IMR-90 (cell line): Measurements from ENCODE around the gene DSCAML1. TPM values are rescaled to one million over a fixed set of nuclear protein-coding genes. Genes with fewer than 3 reads are reported as not detected.

Source experiments
- ATAC-seq: fragments of 200-7000 bp; cut with Tn5 transposase; 2 replicates; pipeline ENCODE4 v1.9.1; 2020; ENCODE audit warnings: low read depth, mild to moderate bottlenecking, moderate library complexity
- BruUV-seq: library from RNA; stranded (reverse); fragments of 400-500 nt; replicated peaks from 2 replicates; lab custom pipeline; 2021; lab: Mats Ljungman, UMichigan
- CTCF ChIA-PET: fragments of 300-600 bp; formaldehyde crosslinking; extraction: SDS; loops from one replicate; lab custom pipeline; 2021; ENCODE audit warnings: antibody characterized with exemption; lab: Yijun Ruan, JAX
- POLR2A ChIA-PET: fragments of 300-600 bp; sonication (Branson Sonifier 250); formaldehyde crosslinking; loops from one replicate; lab custom pipeline; 2022; ENCODE audit warnings: antibody characterized with exemption; ENCODE audit not compliant: unreplicated experiment; lab: Charles Lee
- DNase-seq: peaks from one replicate; pipeline ENCODE4 v3.0.0; 2013
- H2AFZ ChIP-seq: replicated peaks from 2 replicates; pipeline ENCODE3; 2013; ENCODE audit warnings: low read length, mild to moderate bottlenecking; ENCODE audit not compliant: poor library complexity
- H2AK5ac ChIP-seq: 2 replicates; pipeline ENCODE4 v1.6.1; 2013; ENCODE audit warnings: low read depth, low read length, inconsistent platforms
- H2AK9ac ChIP-seq: replicated peaks from 2 replicates; pipeline ENCODE3; 2013; ENCODE audit warnings: mild to moderate bottlenecking, low read depth, low read length, moderate library complexity; ENCODE audit not compliant: poor library complexity
- H2BK120ac ChIP-seq: 2 replicates; pipeline ENCODE4 v1.6.1; 2013; ENCODE audit warnings: low read depth, low read length, inconsistent platforms
- H2BK15ac ChIP-seq: 3 replicates; pipeline ENCODE4 v1.6.1; 2013; ENCODE audit warnings: low read depth, low read length, inconsistent platforms
- H2BK20ac ChIP-seq: 2 replicates; pipeline ENCODE4 v1.6.1; 2013; ENCODE audit warnings: low read depth, mild to moderate bottlenecking, inconsistent platforms, low read length, moderate library complexity
- H2BK5ac ChIP-seq: 2 replicates; pipeline ENCODE4 v1.6.1; 2013; ENCODE audit warnings: mild to moderate bottlenecking, low read depth, low read length, inconsistent platforms; ENCODE audit not compliant: poor library complexity, severe bottlenecking
- H3K14ac ChIP-seq: replicated peaks from 2 replicates; pipeline ENCODE4 v1.6.1; 2013; ENCODE audit warnings: low read depth, low read length, inconsistent platforms
- H3K18ac ChIP-seq: 2 replicates; pipeline ENCODE4 v1.6.1; 2013; ENCODE audit warnings: low read depth, low read length, control low read depth
- H3K23ac ChIP-seq: 2 replicates; pipeline ENCODE4 v1.6.1; 2013; ENCODE audit warnings: low read depth, low read length, inconsistent platforms
- H3K27ac ChIP-seq: 2 replicates; pipeline ENCODE4 v1.5.1; 2013; ENCODE audit warnings: mild to moderate bottlenecking, control low read depth, low read length; ENCODE audit not compliant: insufficient read depth
- H3K27me3 ChIP-seq: 2 replicates; pipeline ENCODE4 v1.6.1; 2013; ENCODE audit warnings: low read length; ENCODE audit not compliant: control insufficient read depth, insufficient read depth
- H3K36me3 ChIP-seq: 2 replicates; pipeline ENCODE4 v1.6.1; 2013; ENCODE audit warnings: low read length, mixed read lengths; ENCODE audit not compliant: control insufficient read depth, insufficient read depth
- H3K4ac ChIP-seq: 2 replicates; pipeline ENCODE4 v1.6.1; 2013; ENCODE audit warnings: low read depth, low read length, inconsistent platforms
- H3K4me1 ChIP-seq: 2 replicates; pipeline ENCODE4 v1.6.1; 2013; ENCODE audit warnings: low read length, mixed read lengths; ENCODE audit not compliant: control insufficient read depth, insufficient read depth
- H3K4me2 ChIP-seq: 2 replicates; pipeline ENCODE4 v1.6.1; 2013; ENCODE audit warnings: low read depth, mild to moderate bottlenecking, control low read depth, low read length, moderate library complexity
- H3K4me3 ChIP-seq: 2 replicates; pipeline ENCODE4 v1.5.1; 2013; ENCODE audit warnings: low read depth, mild to moderate bottlenecking, control low read depth, low read length, moderate library complexity; ENCODE audit not compliant: insufficient read depth
- H3K56ac ChIP-seq: 2 replicates; pipeline ENCODE4 v1.6.1; 2013; ENCODE audit warnings: low read length, inconsistent platforms; ENCODE audit not compliant: insufficient read depth; ENCODE audit errors: extremely low read depth
- H3K79me1 ChIP-seq, 2 experiments: 2 replicates each; pipeline ENCODE4 v1.6.1; 2013; ENCODE audit warnings: low read length in 2 of 2, inconsistent platforms in 1 of 2, low read depth in 1 of 2
- H3K9ac ChIP-seq: 2 replicates; pipeline ENCODE4 v1.6.1; 2013; ENCODE audit warnings: low read depth, low read length, control low read depth
- H3K9me1 ChIP-seq: 2 replicates; pipeline ENCODE4 v1.6.1; 2013; ENCODE audit warnings: low read length, inconsistent platforms; ENCODE audit not compliant: insufficient read depth
- H3K9me3 ChIP-seq: 2 replicates; pipeline ENCODE4 v1.6.1; 2013; ENCODE audit warnings: low read length; ENCODE audit not compliant: control insufficient read depth, insufficient read depth
- H4K20me1 ChIP-seq: 2 replicates; pipeline ENCODE4 v1.6.1; 2013; ENCODE audit warnings: low read length, inconsistent platforms; ENCODE audit not compliant: insufficient read depth
- H4K5ac ChIP-seq: 2 replicates; pipeline ENCODE4 v1.6.1; 2013; ENCODE audit warnings: mild to moderate bottlenecking, low read depth, low read length, control low read depth
- H4K8ac ChIP-seq, 2 experiments: 2 replicates each; pipeline ENCODE4 v1.6.1; 2013; ENCODE audit warnings: low read depth in 2 of 2, low read length in 2 of 2, control low read depth in 1 of 2, inconsistent platforms in 1 of 2
- H4K91ac ChIP-seq: 2 replicates; pipeline ENCODE4 v1.6.1; 2013; ENCODE audit warnings: low read depth, low read length, inconsistent platforms; ENCODE audit not compliant: insufficient read depth
- BHLHE40 ChIP-seq: fragments of 150-350 bp; IDR thresholded peaks from 2 replicates; pipeline ENCODE4 v1.6.1; 2016; ENCODE audit warnings: mild to moderate bottlenecking, low read depth, low read length
- CEBPB ChIP-seq: IDR thresholded peaks from 2 replicates; pipeline ENCODE4 v1.6.1; 2012; ENCODE audit warnings: low read depth, low read length, improper control_type of control experiment
- CHD1 ChIP-seq: IDR thresholded peaks from 2 replicates; pipeline ENCODE4 v1.6.1; 2012; ENCODE audit warnings: low read depth, low read length, improper control_type of control experiment
- ELK1 ChIP-seq: fragments of 150-350 bp; IDR thresholded peaks from 2 replicates; pipeline ENCODE4 v1.6.1; 2016; ENCODE audit warnings: low read depth, mild to moderate bottlenecking, low read length, moderate library complexity, borderline replicate concordance
- MAFK ChIP-seq: IDR thresholded peaks from 2 replicates; pipeline ENCODE4 v1.6.1; 2012; ENCODE audit warnings: low read depth, low read length, improper control_type of control experiment
- MAZ ChIP-seq: IDR thresholded peaks from 2 replicates; pipeline ENCODE4 v1.6.1; 2012; ENCODE audit warnings: low read depth, mild to moderate bottlenecking, low read length, improper control_type of control experiment, moderate library complexity, borderline replicate concordance
- NFE2L2 ChIP-seq: fragments of 150-350 bp; IDR thresholded peaks from 2 replicates; pipeline ENCODE4 v1.6.1; 2016; ENCODE audit warnings: low read depth, mild to moderate bottlenecking, low read length
- POLR2A ChIP-seq: IDR thresholded peaks from 2 replicates; pipeline ENCODE4 v1.6.1; 2012; ENCODE audit warnings: mild to moderate bottlenecking, low read depth, low read length
- RFX5 ChIP-seq: IDR thresholded peaks from 2 replicates; pipeline ENCODE4 v1.8.0; 2012; ENCODE audit warnings: low read depth, mild to moderate bottlenecking, low read length, moderate library complexity
- SMC3 ChIP-seq: fragments of 150-350 bp; IDR thresholded peaks from 2 replicates; pipeline ENCODE4 v1.6.1; 2016; ENCODE audit warnings: low read depth, mild to moderate bottlenecking, antibody characterized with exemption, low read length, moderate library complexity
- WGBS, 2 experiments: methylation state at CpG; one replicate each; pipeline versions ENCODE4 v1.1.5 to v1.1.7; 2013; ENCODE audit warnings: missing lambda C conversion rate in 2 of 2; ENCODE audit not compliant: insufficient read length in 1 of 2; ENCODE audit errors: extremely low coverage in 2 of 2; 5-methylcytosine and 5-hydroxymethylcytosine counted together
- dilution Hi-C: fragments of 300-500 bp; cut with HindIII; formaldehyde crosslinking; loops from one replicate; pipeline ENCODE4 v1.14.3; 2018; ENCODE audit warnings: low sequenced_read_pairs; ENCODE audit not compliant: unreplicated experiment
- in situ Hi-C: fragments of 300-500 bp; cut with MboI; formaldehyde crosslinking; loops from 3 replicates; pipeline ENCODE4 v1.14.3; 2019; ENCODE audit warnings: low sequenced_read_pairs, inconsistent platforms, mixed read lengths
- intact Hi-C: fragments of 100-400 bp; cut with micrococcal nuclease; formaldehyde crosslinking; loops from 2 replicates; pipeline ENCODE4 v1.10.0; 2022
- polyA plus RNA-seq, 3 experiments: library from polyadenylated mRNA; depleted of rRNA; stranded (reverse); fragments of >200 nt; gene quantifications; 2 replicates each; pipeline ENCODE4 v1.2.3, GENCODE V29; 2012; ENCODE audit warnings: low replicate concordance in 1 of 3
- total RNA-seq: library from RNA; depleted of rRNA; stranded (reverse); fragments of >200 nt; gene quantifications from 2 replicates; pipeline ENCODE4 v1.2.3, GENCODE V29; 2012
- TF ChIP-seq, protein P1 (sequence below): conservative IDR thresholded peaks from 2 replicates; pipeline ENCODE4 v1.5.1; 2012; ENCODE audit warnings: mild to moderate bottlenecking, low read depth, low read length, improper control_type of control experiment
- TF ChIP-seq, protein P2 (sequence below): fragments of 150-350 bp; IDR thresholded peaks from 2 replicates; pipeline ENCODE4 v1.6.1; 2017; ENCODE audit warnings: mild to moderate bottlenecking, antibody characterized with exemption, low read length, low read depth

DSCAML1 gene
- total and polyA plus RNA-seq, 2 of the 4 experiments (the other 2 are of a cell fraction), result not detected

GRCh38 chr11:117830072-117830471 lies 33.1 kb upstream of the DSCAML1 start:
- H3K27ac ChIP-seq, result no peak overlapping the region
- no peak overlapping the region for H3K23ac ChIP-seq
- TF ChIP-seq MAFK, result no peak
- no peak for TF ChIP-seq CEBPB
- TF ChIP-seq SMC3, result no peak
- no peak for TF ChIP-seq ELK1
- TF ChIP-seq POLR2A, result no peak
- no peak for TF ChIP-seq NFE2L2
- no peak for TF ChIP-seq CHD1
- TF ChIP-seq BHLHE40, result no peak
- no peak for TF ChIP-seq MAZ
- TF ChIP-seq, protein P1, sequence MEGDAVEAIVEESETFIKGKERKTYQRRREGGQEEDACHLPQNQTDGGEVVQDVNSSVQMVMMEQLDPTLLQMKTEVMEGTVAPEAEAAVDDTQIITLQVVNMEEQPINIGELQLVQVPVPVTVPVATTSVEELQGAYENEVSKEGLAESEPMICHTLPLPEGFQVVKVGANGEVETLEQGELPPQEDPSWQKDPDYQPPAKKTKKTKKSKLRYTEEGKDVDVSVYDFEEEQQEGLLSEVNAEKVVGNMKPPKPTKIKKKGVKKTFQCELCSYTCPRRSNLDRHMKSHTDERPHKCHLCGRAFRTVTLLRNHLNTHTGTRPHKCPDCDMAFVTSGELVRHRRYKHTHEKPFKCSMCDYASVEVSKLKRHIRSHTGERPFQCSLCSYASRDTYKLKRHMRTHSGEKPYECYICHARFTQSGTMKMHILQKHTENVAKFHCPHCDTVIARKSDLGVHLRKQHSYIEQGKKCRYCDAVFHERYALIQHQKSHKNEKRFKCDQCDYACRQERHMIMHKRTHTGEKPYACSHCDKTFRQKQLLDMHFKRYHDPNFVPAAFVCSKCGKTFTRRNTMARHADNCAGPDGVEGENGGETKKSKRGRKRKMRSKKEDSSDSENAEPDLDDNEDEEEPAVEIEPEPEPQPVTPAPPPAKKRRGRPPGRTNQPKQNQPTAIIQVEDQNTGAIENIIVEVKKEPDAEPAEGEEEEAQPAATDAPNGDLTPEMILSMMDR, result no peak
- TF ChIP-seq, protein P2, sequence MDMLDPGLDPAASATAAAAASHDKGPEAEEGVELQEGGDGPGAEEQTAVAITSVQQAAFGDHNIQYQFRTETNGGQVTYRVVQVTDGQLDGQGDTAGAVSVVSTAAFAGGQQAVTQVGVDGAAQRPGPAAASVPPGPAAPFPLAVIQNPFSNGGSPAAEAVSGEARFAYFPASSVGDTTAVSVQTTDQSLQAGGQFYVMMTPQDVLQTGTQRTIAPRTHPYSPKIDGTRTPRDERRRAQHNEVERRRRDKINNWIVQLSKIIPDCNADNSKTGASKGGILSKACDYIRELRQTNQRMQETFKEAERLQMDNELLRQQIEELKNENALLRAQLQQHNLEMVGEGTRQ, result no peak
- no peak for TF ChIP-seq RFX5
- peaks cover 7% of the 10 kb centered on the region; the same call in 1 of the 2 replicates for H3K4me1 ChIP-seq
- H3K56ac ChIP-seq, result no peak overlapping the region
- ATAC-seq (no peak), DNase-seq (no peak)
- H4K5ac ChIP-seq, result no peak overlapping the region
- H3K9me1 ChIP-seq, result no peaks in the 10 kb centered on the region
- no peak overlapping the region for H3K18ac ChIP-seq
- peaks cover 11% of the 10 kb centered on the region; the same call in 1 of the 2 replicates for H3K27me3 ChIP-seq
- no peak overlapping the region for H2AFZ ChIP-seq
- H4K91ac ChIP-seq, result no peak overlapping the region
- H3K36me3 ChIP-seq, result no peaks in the 10 kb centered on the region
- no peak overlapping the region for H3K14ac ChIP-seq
- ChIA-PET CTCF (no interaction called here), POLR2A (no interaction called here)
- intact Hi-C loops, result no loop called here
- no peak overlapping the region for H2BK15ac ChIP-seq
- H3K79me1 ChIP-seq, result no peaks in the 10 kb centered on the region
- H3K4me3 ChIP-seq, result no peak overlapping the region
- H2BK120ac ChIP-seq, result no peak overlapping the region
- H2BK20ac ChIP-seq, result no peak overlapping the region
- H4K20me1 ChIP-seq, result no peaks in the 10 kb centered on the region
- no peak overlapping the region for H2AK5ac ChIP-seq
- H2AK9ac ChIP-seq, result no peak overlapping the region
- H2BK5ac ChIP-seq, result no peak overlapping the region
- in situ Hi-C loops, result no loop called here
- BruUV-seq, result no TSS peak
- no peak overlapping the region for H4K8ac ChIP-seq
- H3K9me3 ChIP-seq, result no peaks in the 10 kb centered on the region
- dilution Hi-C loops, result no loop called here
- no peak overlapping the region for H3K9ac ChIP-seq
- no peak overlapping the region for H3K4ac ChIP-seq
- WGBS, 2 experiments, result 91% methylated on average over 9 of the region's 14 CpGs; no CpG with 5 or more reads in 1 of the 2 experiments
- H3K4me2 ChIP-seq, result no peak overlapping the region
